DND-41 (cell line): ENCODE results near the gene KRT36.

Source experiments
- ATAC-seq: fragments of 200-7000 bp; cut with Tn5 transposase; 3 replicates; pipeline ENCODE4 v1.9.1; 2021; ENCODE audit warnings: low read depth; ENCODE audit not compliant: insufficient read depth
- DNase-seq: peaks from one replicate; pipeline ENCODE4 v3.0.0-alpha.2; 2020
- H2AFZ ChIP-seq: 2 replicates; pipeline ENCODE4 v1.6.0; 2012; ENCODE audit warnings: low read depth, low read length
- H3K27ac ChIP-seq: 2 replicates; pipeline ENCODE4 v1.5.1; 2012; ENCODE audit warnings: low read length, inconsistent platforms
- H3K27me3 ChIP-seq: fragments of 200-600 bp; sonication (generic); 2 replicates; pipeline ENCODE4 v1.6.0; 2012; ENCODE audit warnings: low read length, mild to moderate bottlenecking, inconsistent platforms; ENCODE audit not compliant: insufficient read depth, poor library complexity
- H3K36me3 ChIP-seq: 2 replicates; pipeline ENCODE4 v1.5.1; 2012; ENCODE audit warnings: low read length, inconsistent platforms; ENCODE audit not compliant: insufficient read depth
- H3K4me1 ChIP-seq: 2 replicates; pipeline ENCODE4 v1.5.1; 2012; ENCODE audit warnings: mild to moderate bottlenecking, low read length; ENCODE audit not compliant: insufficient read depth
- H3K4me2 ChIP-seq: 2 replicates; pipeline ENCODE4 v1.6.0; 2012; ENCODE audit warnings: mild to moderate bottlenecking, moderate library complexity, low read length, inconsistent platforms; ENCODE audit not compliant: insufficient read depth
- H3K4me3 ChIP-seq, 2 experiments: fragments of 200-600 bp in 1 of 2; shearing (Covaris generic) in 1 of 2; 2 replicates each; pipeline ENCODE4 v1.5.1; 2012 to 2016; ENCODE audit warnings: inconsistent platforms in 2 of 2, low read length in 2 of 2, mild to moderate bottlenecking in 2 of 2, low read depth in 1 of 2, moderate library complexity in 1 of 2
- H3K79me2 ChIP-seq: 2 replicates; pipeline ENCODE4 v1.6.0; 2012; ENCODE audit warnings: low read length, inconsistent platforms; ENCODE audit not compliant: insufficient read depth
- H3K9ac ChIP-seq: 2 replicates; pipeline ENCODE4 v1.6.0; 2012; ENCODE audit warnings: low read depth, mild to moderate bottlenecking, inconsistent platforms, low read length, moderate library complexity
- H3K9me3 ChIP-seq: 2 replicates; pipeline ENCODE4 v1.5.1; 2012; ENCODE audit warnings: low read length, moderate library complexity, mild to moderate bottlenecking, inconsistent platforms; ENCODE audit not compliant: insufficient read depth, severe bottlenecking
- H4K20me1 ChIP-seq: 2 replicates; pipeline ENCODE4 v1.6.0; 2012; ENCODE audit warnings: low read length; ENCODE audit not compliant: insufficient read depth
- EZH2 ChIP-seq: IDR thresholded peaks from 3 replicates; pipeline ENCODE4 v1.6.1; 2012; ENCODE audit warnings: borderline replicate concordance, low read depth, mild to moderate bottlenecking, moderate library complexity, low read length, inconsistent platforms; ENCODE audit not compliant: severe bottlenecking
- TF ChIP-seq, protein P1 (sequence below): IDR thresholded peaks from 2 replicates; pipeline ENCODE4 v1.5.1; 2012; ENCODE audit warnings: borderline replicate concordance, low read length, moderate library complexity, mild to moderate bottlenecking; ENCODE audit not compliant: poor library complexity, severe bottlenecking; ENCODE audit errors: extremely low read depth

Gene KRT36

DNA sequence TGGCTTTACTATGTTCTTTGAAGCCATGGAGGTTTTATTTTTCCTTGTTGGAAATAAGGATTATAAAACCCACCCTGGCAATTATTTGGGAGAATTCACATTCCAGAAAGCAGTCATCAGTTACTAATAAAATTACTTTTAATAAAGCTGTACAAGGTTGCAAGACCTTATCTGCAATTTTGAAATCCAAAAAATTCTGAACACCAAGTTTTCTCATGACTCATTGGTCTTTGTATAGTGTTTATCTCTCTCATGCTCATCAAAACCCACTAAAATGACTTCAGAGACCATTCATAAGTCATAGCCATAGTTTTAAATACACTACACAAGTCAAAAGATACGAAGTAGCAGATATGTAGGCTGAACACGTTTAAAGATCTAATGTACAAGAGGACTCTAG lies 42.9 kb downstream of the KRT36 start:
- TF ChIP-seq, protein P1, sequence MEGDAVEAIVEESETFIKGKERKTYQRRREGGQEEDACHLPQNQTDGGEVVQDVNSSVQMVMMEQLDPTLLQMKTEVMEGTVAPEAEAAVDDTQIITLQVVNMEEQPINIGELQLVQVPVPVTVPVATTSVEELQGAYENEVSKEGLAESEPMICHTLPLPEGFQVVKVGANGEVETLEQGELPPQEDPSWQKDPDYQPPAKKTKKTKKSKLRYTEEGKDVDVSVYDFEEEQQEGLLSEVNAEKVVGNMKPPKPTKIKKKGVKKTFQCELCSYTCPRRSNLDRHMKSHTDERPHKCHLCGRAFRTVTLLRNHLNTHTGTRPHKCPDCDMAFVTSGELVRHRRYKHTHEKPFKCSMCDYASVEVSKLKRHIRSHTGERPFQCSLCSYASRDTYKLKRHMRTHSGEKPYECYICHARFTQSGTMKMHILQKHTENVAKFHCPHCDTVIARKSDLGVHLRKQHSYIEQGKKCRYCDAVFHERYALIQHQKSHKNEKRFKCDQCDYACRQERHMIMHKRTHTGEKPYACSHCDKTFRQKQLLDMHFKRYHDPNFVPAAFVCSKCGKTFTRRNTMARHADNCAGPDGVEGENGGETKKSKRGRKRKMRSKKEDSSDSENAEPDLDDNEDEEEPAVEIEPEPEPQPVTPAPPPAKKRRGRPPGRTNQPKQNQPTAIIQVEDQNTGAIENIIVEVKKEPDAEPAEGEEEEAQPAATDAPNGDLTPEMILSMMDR, result no peak
- no peak for TF ChIP-seq EZH2
- DNase-seq (no peak), ATAC-seq (no peak)
- no peak overlapping the region for H3K9ac ChIP-seq
- H3K4me2 ChIP-seq, result no peak overlapping the region
- no peaks in the 10 kb centered on the region for H3K9me3 ChIP-seq
- H4K20me1 ChIP-seq, result no peaks in the 10 kb centered on the region
- no peak overlapping the region for H2AFZ ChIP-seq
- H3K36me3 ChIP-seq, result no peaks in the 10 kb centered on the region
- no peak overlapping the region for H3K4me3 ChIP-seq
- H3K79me2 ChIP-seq, result no peaks in the 10 kb centered on the region
- H3K27me3 ChIP-seq, result peaks cover 28% of the 10 kb centered on the region
- H3K4me1 ChIP-seq, result no peaks in the 10 kb centered on the region
- H3K27ac ChIP-seq, result no peak overlapping the region

DNA sequence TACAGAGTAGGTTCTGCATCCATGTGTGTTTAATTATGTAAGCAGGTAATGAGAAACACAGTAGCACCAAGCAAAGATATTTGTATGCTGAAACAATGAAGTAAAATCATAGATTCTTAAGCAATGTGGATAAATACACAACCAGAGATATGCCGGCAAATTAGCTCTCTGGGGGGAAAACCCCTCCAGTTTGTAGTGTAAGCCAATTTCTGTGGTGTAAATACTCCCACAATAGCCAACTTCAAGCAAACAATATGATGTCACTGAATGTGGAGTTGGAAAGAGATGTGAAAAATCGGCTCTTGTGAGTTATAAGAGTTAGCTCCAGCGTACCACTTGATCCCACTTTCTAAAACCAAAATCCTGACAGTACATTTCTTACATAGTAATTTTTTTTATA lies 45.1 kb downstream of the KRT36 start:
- ATAC-seq (no peak), DNase-seq (no peak)
- no peak overlapping the region for H3K4me3 ChIP-seq
- TF ChIP-seq EZH2, result no peak
- TF ChIP-seq, protein P1, result no peak
- H2AFZ ChIP-seq, result no peak overlapping the region
- H3K27me3 ChIP-seq, result peaks cover 28% of the 10 kb centered on the region
- no peaks in the 10 kb centered on the region for H3K4me1 ChIP-seq
- no peaks in the 10 kb centered on the region for H3K79me2 ChIP-seq
- H3K4me2 ChIP-seq, result no peak overlapping the region
- H3K9ac ChIP-seq, result no peak overlapping the region
- no peak overlapping the region for H3K27ac ChIP-seq
- H4K20me1 ChIP-seq, result no peaks in the 10 kb centered on the region; the same call in 1 of the 2 replicates
- no peaks in the 10 kb centered on the region for H3K9me3 ChIP-seq
- no peaks in the 10 kb centered on the region for H3K36me3 ChIP-seq

DNA sequence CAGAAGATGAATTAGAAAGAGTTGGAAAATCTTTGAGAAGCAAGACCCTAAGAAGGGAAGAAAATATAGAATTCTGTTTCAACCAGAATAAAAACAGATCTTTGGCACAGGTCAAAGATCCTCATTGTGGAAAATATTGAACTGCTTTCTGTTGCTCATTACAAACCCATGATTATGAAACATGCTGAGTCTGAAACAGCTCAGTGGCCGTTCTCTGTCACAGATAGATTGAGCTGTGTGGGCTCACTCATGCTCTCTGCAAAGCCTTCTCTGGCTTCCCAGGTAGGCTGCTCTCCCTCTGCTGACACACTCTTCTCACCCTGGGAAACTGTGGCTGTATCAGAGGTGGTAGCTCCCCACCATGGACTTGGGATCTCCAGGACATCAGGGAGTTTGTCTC lies 45.5 kb downstream of the KRT36 start:
- H2AFZ ChIP-seq, result no peak overlapping the region
- H3K27ac ChIP-seq, result no peak overlapping the region
- H3K9ac ChIP-seq, result no peak overlapping the region
- ATAC-seq (no peak), DNase-seq (no peak)
- H3K4me2 ChIP-seq, result no peak overlapping the region
- H3K4me3 ChIP-seq, result no peak overlapping the region
- no peaks in the 10 kb centered on the region for H3K79me2 ChIP-seq
- no peaks in the 10 kb centered on the region for H3K36me3 ChIP-seq
- H3K4me1 ChIP-seq, result no peaks in the 10 kb centered on the region
- H3K27me3 ChIP-seq, result peaks cover 27% of the 10 kb centered on the region
- TF ChIP-seq EZH2, result no peak
- TF ChIP-seq, protein P1, result no peak
- H3K9me3 ChIP-seq, result no peaks in the 10 kb centered on the region
- H4K20me1 ChIP-seq, result no peaks in the 10 kb centered on the region; the same call in 1 of the 2 replicates

DNA sequence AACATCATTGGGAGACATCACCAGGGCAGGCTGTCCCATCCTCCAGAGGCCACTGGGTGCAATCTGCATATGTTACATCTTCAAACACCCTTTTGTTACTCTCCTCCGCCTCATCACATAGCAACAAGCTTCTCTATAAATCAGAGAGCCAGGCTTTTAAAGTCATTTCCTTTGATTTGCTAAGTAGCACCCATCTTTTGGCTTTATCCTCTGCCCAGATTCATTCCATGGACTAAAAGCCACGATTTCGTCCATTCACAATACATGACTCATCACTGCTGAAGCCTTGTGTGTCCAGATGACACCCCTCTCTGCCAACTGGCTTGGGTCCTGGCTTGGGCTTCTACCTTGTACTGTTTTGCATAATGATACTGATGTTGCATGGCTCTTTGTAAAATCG lies 47.0 kb downstream of the KRT36 start:
- Histone ChIP-seq H3K27me3 (peaks cover 22% of the 10 kb centered on the region), H3K9me3 (no peaks in the 10 kb centered on the region), H3K4me1 (no peaks in the 10 kb centered on the region), H3K4me3 (no peak overlapping the region), H3K27ac (no peak overlapping the region), H2AFZ (no peak overlapping the region), H3K36me3 (no peaks in the 10 kb centered on the region), H3K4me2 (no peak overlapping the region), H4K20me1 (no peaks in the 10 kb centered on the region; the same call in 1 of the 2 replicates), H3K79me2 (no peaks in the 10 kb centered on the region), H3K9ac (no peak overlapping the region)
- DNase-seq (no peak), ATAC-seq (no peak)
- TF ChIP-seq EZH2, result no peak
- TF ChIP-seq, protein P1, result no peak
